A673 (cell line): ENCODE results near the gene PPP1R16B.
"Not testable (repeated sequence)": the region's sequence is repeated elsewhere in the genome, so short reads cannot be mapped to it uniquely, and the experiment has no call there.

Source experiments
- EZH2 ChIP-seq: fragments of 200-600 bp; sonication (generic); IDR thresholded peaks from 2 replicates; pipeline ENCODE4 v1.6.1; 2017; ENCODE audit warnings: borderline replicate concordance, low read depth, mild to moderate bottlenecking, mixed read lengths, antibody characterized with exemption, low read length; ENCODE audit not compliant: poor library complexity, severe bottlenecking
- TF ChIP-seq, protein P1 (sequence below): fragments of 300-800, 200-600 bp; sonication (generic); conservative IDR thresholded peaks from 2 replicates; pipeline ENCODE4 v1.5.1; 2017; ENCODE audit warnings: low read depth, mild to moderate bottlenecking, antibody characterized with exemption, low read length, moderate library complexity, mixed read lengths

- TF ChIP-seq, protein P1, sequence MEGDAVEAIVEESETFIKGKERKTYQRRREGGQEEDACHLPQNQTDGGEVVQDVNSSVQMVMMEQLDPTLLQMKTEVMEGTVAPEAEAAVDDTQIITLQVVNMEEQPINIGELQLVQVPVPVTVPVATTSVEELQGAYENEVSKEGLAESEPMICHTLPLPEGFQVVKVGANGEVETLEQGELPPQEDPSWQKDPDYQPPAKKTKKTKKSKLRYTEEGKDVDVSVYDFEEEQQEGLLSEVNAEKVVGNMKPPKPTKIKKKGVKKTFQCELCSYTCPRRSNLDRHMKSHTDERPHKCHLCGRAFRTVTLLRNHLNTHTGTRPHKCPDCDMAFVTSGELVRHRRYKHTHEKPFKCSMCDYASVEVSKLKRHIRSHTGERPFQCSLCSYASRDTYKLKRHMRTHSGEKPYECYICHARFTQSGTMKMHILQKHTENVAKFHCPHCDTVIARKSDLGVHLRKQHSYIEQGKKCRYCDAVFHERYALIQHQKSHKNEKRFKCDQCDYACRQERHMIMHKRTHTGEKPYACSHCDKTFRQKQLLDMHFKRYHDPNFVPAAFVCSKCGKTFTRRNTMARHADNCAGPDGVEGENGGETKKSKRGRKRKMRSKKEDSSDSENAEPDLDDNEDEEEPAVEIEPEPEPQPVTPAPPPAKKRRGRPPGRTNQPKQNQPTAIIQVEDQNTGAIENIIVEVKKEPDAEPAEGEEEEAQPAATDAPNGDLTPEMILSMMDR, result not testable (repeated sequence)
- not testable (repeated sequence) for TF ChIP-seq EZH2
These were observed 11.4 kb upstream of the PPP1R16B start for GRCh38 chr20:38794057-38794456.
